Smooth muscle cell (in vitro differentiated cells): ENCODE results near the gene MACIR. TPM values are rescaled to one million over a fixed set of nuclear protein-coding genes. Genes with fewer than 3 reads are reported as not detected.

Experiments
- DNase-seq: peaks from one replicate; lab custom pipeline; 2025; ENCODE audit not compliant: unreplicated experiment; lab: John Stamatoyannopoulos, UW
- H2AFZ ChIP-seq: fragments of 200-600 bp; sonication (generic); 2 replicates; pipeline ENCODE4 v1.6.0; 2016; ENCODE audit warnings: antibody characterized with exemption, low read depth, mild to moderate bottlenecking
- H3F3A ChIP-seq: fragments of 200-600 bp; sonication (generic); 2 replicates; pipeline ENCODE4 v1.6.0; 2017; ENCODE audit warnings: antibody characterized with exemption, low read depth
- H3K27ac ChIP-seq: fragments of 200-600 bp; sonication (generic); 2 replicates; pipeline ENCODE4 v1.5.1; 2016; ENCODE audit warnings: low read depth, mild to moderate bottlenecking
- H3K27me3 ChIP-seq: fragments of 200-600 bp; sonication (generic); 2 replicates; pipeline ENCODE4 v1.6.1; 2016; ENCODE audit warnings: low read depth, mild to moderate bottlenecking
- H3K36me3 ChIP-seq: fragments of 200-600 bp; sonication (generic); 2 replicates; pipeline ENCODE4 v1.5.1; 2016; ENCODE audit warnings: low read depth
- H3K4me1 ChIP-seq: fragments of 200-600 bp; sonication (generic); 2 replicates; pipeline ENCODE4 v1.5.1; 2016; ENCODE audit warnings: low read depth
- H3K4me2 ChIP-seq: fragments of 200-600 bp; sonication (generic); 2 replicates; pipeline ENCODE4 v1.6.0; 2016; ENCODE audit warnings: mild to moderate bottlenecking
- H3K4me3 ChIP-seq: fragments of 200-600 bp; sonication (generic); 2 replicates; pipeline ENCODE4 v1.5.1; 2016; ENCODE audit warnings: mild to moderate bottlenecking
- H3K79me2 ChIP-seq: fragments of 200-600 bp; sonication (generic); 2 replicates; pipeline ENCODE4 v1.6.0; 2016; ENCODE audit warnings: low read depth, mild to moderate bottlenecking
- H3K9ac ChIP-seq: fragments of 200-600 bp; sonication (generic); 2 replicates; pipeline ENCODE4 v1.6.0; 2016; ENCODE audit warnings: low read depth
- H3K9me3 ChIP-seq: fragments of 200-600 bp; sonication (generic); replicated peaks from 2 replicates; pipeline ENCODE4 v1.5.1; 2016; ENCODE audit warnings: low read depth
- H4K20me1 ChIP-seq: fragments of 200-600 bp; sonication (generic); 2 replicates; pipeline ENCODE4 v1.6.0; 2016; ENCODE audit warnings: low read depth
- WGBS: methylation state at CpG from one replicate; pipeline ENCODE4 v1.1.7; 2016; ENCODE audit warnings: low lambda C conversion rate; 5-methylcytosine and 5-hydroxymethylcytosine counted together
- polyA plus RNA-seq: library from polyadenylated mRNA; unstranded; fragments of >200 nt; fragmentation: Nextera tagmentation; extraction: Ambion mirVana; gene quantifications from 2 replicates; pipeline ENCODE4 v1.2.1, GENCODE V29; 2016
- total RNA-seq: library from RNA; depleted of rRNA; stranded (reverse); fragments of >200 nt; gene quantifications from 2 replicates; pipeline ENCODE4 v1.2.3, GENCODE V29; 2014
- TF ChIP-seq, protein P1 (sequence below): fragments of 200-600 bp; sonication (generic); IDR thresholded peaks from 2 replicates; pipeline ENCODE4 v1.5.1; 2017; ENCODE audit warnings: borderline replicate concordance, mild to moderate bottlenecking, antibody characterized with exemption; ENCODE audit not compliant: insufficient read depth, poor library complexity, severe bottlenecking

MACIR gene
- total and polyA plus RNA-seq, 2 experiments from 2014 or later = 6.7 to 24.0 TPM

DNA sequence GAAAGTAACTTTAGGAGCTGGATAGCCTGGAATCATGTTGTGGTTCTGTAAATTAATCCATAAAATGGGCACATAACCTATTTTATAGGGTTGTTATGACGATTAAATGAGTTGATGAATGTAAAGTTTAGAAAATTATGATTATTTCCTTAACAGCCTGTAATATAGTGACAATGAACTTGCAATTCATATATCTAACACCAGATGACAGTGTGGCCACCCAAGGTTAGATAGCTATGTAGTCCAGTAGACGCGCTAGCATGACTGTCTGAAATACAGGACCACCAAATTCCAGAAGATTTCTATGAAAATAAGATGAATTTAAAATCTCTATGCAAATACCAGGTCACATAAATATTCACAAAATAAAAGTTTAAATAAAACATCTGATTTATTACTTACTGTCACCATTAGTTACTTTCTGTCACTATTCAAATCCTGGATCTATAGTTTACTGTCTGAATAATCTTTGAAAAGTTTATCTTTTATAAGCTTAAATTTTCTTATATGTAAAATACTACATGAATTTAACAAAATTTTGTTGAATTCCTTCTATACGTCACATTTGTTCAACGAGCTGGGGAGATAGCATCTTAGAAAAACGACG lies 26.1 kb upstream of the MACIR start:
- no peaks in the 10 kb centered on the region for H3K4me1 ChIP-seq
- WGBS = 77% methylated on average over 7 of the region's 7 CpGs

DNA sequence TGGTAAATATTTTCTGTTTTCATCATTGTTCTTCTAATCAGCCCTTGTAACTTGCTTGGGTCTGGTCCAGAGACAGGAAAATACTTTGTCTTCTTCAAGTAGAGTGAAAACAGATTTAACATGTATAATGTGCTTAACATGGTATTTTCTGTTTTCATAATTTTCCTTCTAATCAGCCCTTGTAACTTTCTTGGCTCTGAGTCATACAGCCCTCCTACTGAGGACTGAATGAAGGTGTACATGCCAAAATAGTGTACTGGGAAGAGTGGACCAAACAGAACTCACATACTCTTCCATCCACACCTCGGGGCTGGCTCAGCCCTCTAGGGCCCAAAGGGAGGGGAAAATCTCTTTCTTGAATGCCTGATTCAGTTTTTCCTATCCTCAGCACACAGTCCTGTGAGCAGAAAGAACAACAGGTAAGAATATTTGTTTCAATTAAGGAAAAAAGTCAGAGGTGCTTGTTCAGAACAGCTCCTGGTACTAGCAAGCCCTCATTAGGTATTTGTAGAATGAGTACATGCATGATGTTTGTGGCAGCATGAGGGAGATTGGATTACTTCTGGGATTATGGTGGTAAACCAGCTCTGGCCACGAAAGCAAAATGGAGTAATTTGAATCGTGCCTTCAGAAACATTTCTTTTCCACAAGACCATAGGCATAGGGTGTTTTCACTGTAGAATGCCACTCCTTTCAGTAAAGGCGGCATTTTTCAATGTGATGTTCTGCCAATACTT lies 24.2 kb upstream of the MACIR start:
- H3K4me2 ChIP-seq = no peak overlapping the region
- DNase-seq = no peak
- H2AFZ ChIP-seq = no peak overlapping the region
- H3F3A ChIP-seq = no peaks in the 10 kb centered on the region
- H3K9ac ChIP-seq = no peak overlapping the region
- H3K9me3 ChIP-seq = peaks cover 8% of the 10 kb centered on the region
- H3K27ac ChIP-seq = no peak overlapping the region
- TF ChIP-seq, protein P1, sequence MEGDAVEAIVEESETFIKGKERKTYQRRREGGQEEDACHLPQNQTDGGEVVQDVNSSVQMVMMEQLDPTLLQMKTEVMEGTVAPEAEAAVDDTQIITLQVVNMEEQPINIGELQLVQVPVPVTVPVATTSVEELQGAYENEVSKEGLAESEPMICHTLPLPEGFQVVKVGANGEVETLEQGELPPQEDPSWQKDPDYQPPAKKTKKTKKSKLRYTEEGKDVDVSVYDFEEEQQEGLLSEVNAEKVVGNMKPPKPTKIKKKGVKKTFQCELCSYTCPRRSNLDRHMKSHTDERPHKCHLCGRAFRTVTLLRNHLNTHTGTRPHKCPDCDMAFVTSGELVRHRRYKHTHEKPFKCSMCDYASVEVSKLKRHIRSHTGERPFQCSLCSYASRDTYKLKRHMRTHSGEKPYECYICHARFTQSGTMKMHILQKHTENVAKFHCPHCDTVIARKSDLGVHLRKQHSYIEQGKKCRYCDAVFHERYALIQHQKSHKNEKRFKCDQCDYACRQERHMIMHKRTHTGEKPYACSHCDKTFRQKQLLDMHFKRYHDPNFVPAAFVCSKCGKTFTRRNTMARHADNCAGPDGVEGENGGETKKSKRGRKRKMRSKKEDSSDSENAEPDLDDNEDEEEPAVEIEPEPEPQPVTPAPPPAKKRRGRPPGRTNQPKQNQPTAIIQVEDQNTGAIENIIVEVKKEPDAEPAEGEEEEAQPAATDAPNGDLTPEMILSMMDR = no peak
- no peaks in the 10 kb centered on the region for H3K27me3 ChIP-seq
- no peaks in the 10 kb centered on the region for H4K20me1 ChIP-seq
- no peaks in the 10 kb centered on the region for H3K4me1 ChIP-seq
- H3K4me3 ChIP-seq = no peak overlapping the region
- H3K79me2 ChIP-seq = no peaks in the 10 kb centered on the region
- 64% methylated on average over 4 of the region's 4 CpGs for WGBS
- no peaks in the 10 kb centered on the region for H3K36me3 ChIP-seq

More for the DNA sequence above, 26.1 kb upstream of the MACIR start:
- Histone ChIP-seq H3K4me2 (no peak overlapping the region), H3K27ac (no peak overlapping the region), H3K9me3 (no peaks in the 10 kb centered on the region), H3K79me2 (no peaks in the 10 kb centered on the region), H4K20me1 (no peaks in the 10 kb centered on the region), H3K4me3 (no peak overlapping the region), H3K36me3 (no peaks in the 10 kb centered on the region), H3F3A (no peaks in the 10 kb centered on the region), H3K9ac (no peak overlapping the region), H2AFZ (no peak overlapping the region), H3K27me3 (no peaks in the 10 kb centered on the region)
- DNase-seq = no peak
- TF ChIP-seq, protein P1 = peak; percentile 79

DNA sequence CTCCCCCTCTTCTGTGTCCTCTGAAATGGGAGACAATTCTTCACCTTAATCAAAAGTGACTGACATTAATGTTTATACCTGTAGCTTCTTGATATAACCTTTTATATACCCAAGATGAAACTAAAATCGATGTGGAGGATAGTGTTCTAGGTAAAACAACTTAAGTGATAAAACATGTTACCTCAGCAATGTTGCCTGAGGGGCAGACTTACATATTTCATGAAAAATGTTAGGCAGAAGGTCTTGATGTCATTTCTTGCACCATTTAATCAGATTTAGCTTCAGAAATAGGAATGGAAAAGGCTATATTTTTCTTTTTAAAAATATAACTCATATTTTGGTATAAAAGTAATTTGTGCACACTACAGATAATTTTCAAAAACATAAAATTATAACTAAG lies 22.7 kb upstream of the MACIR start:
- peaks cover 13% of the 10 kb centered on the region for H3K9me3 ChIP-seq
- no peaks in the 10 kb centered on the region for H3K36me3 ChIP-seq
- TF ChIP-seq, protein P1 = no peak
- no peak overlapping the region for H2AFZ ChIP-seq
- no peaks in the 10 kb centered on the region for H4K20me1 ChIP-seq
- no peaks in the 10 kb centered on the region for H3F3A ChIP-seq
- DNase-seq = no peak
- H3K9ac ChIP-seq = no peak overlapping the region
- no peak overlapping the region for H3K27ac ChIP-seq
- no peaks in the 10 kb centered on the region for H3K79me2 ChIP-seq
- H3K4me2 ChIP-seq = no peak overlapping the region
- no peaks in the 10 kb centered on the region for H3K4me1 ChIP-seq
- H3K4me3 ChIP-seq = no peak overlapping the region
- 91% methylated on average over 1 of the region's 1 CpG for WGBS
- H3K27me3 ChIP-seq = no peaks in the 10 kb centered on the region
